HG03439 (cell line): ENCODE measurements around the gene MARCHF3.
"Not testable (repeated sequence)": the region's sequence is repeated elsewhere in the genome, so short reads cannot be mapped to it uniquely, and the experiment has no call there.

Experiments used
- ATAC-seq: cut with Tn5 transposase; IDR thresholded peaks from one replicate; pipeline ENCODE4 v1.9.1; 2021; ENCODE audit warnings: mild to moderate bottlenecking, moderate library complexity; ENCODE audit not compliant: unreplicated experiment

The MARCHF3 gene

DNA sequence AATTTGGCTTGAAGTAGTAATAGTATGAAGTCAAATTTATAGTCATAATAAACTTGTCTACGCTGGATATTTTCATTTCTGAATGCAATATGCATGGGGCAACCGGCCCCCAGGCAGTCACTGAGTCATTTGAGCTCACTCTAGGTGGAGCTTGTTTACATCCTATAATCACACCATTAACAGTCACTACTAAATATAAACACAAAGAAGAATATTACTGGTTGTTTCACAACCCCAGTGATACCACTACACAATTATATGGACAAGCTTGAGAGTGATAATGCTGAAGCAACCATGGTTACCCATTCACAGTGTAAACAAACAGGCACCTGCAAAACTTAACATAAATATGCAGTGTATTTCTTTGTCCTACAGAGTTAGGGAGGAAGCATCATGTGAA is 68.7 kb downstream of the MARCHF3 start:
- ATAC-seq = peak; percentile 72

- no peak for ATAC-seq
Measured at GRCh38 chr5:126961128-126961527, 69.2 kb downstream of the MARCHF3 start.

DNA sequence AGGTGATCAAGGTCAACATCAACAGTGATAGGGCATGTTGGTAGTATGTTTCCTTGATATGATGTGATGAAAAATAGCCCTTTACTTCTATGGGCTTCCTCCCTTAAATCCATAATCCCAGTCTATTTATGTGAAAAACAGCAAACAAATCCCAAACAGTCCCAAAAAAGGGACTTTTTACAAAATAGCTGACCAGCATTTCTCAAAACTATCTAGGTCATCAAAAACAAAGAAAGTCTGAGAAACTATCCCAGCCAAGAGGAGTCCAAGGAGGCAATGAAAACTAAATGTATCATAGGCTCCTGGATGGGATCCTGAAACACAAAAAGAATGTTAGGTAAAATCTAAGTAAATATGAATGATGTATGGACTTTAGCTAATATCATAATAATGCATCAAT is 71.2 kb downstream of the MARCHF3 start:
- ATAC-seq = no peak

DNA sequence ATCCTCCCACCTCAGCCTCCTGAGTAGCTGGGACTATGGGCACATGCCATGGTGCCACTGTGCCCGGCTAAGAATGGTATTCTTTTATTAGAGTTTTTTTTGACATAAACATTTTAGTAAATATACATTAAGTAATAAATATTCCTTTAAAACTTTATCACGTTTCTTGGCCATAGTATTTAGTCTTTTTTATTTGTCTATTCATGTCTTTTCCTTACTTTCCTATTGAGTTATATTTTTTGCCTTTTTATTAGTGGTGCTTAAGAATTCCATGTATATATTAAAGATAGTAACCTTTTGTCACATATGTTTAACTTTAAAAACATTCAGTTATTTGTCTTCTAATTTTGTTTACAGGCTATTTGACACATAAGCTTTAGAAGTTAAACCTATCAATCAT is 73.4 kb downstream of the MARCHF3 start:
- no peak for ATAC-seq

DNA sequence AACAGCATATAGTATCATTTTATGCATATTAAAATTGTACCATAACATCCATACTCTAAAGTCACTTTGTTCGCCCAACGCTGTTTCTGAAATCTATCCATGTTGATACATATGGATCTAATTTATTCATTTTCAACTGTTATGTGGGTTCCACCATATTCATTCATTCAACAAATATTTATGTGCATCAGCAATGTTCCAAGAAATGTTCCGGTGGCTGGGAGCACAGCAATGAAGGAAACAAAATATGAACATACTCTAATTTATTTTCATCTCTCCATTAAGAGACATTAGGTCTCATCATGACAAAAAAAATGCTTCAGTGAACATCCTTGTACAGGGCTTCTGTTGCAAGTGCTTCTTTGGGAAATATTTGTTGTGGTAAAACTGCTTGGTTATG is 75.4 kb downstream of the MARCHF3 start:
- no peak for ATAC-seq

DNA sequence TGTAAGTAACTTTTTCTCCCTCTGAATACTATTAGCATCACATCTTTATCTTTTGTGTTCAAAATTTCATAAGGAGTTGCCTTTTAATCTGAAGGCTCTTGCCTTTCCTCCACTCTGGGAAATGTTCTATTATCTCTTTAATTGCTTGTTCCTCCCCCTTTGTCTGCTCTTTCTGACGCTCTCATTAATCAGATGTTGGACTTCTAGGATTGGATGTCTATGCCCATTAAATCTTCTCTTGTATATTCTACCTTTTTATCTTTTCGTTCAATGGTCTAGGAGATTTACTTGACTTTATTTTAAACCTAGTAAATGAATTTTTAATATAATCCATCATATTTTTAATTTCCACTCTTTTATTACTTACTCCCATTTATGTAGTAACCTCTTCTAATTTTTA is 76.7 kb downstream of the MARCHF3 start:
- ATAC-seq = no peak

DNA sequence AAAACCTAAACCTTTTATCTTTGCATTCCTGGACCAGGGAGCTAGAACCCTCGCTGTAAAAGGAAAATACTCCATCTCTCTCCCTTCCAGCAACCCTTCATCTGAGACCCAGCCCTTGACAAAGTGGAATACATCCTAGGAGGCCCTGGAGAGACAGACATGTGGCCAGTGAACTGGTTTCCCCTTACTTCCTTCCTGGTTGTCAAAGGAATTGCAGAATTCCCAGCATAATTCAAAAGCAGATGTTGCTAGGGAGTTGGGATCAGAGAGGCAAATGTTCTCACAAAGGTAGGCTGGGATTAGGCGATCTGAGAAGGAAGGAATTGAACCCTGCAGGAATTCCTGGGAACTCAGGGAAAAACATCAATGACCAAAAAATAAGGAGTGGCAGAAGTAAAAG is 80.9 kb downstream of the MARCHF3 start:
- ATAC-seq = no peak

DNA sequence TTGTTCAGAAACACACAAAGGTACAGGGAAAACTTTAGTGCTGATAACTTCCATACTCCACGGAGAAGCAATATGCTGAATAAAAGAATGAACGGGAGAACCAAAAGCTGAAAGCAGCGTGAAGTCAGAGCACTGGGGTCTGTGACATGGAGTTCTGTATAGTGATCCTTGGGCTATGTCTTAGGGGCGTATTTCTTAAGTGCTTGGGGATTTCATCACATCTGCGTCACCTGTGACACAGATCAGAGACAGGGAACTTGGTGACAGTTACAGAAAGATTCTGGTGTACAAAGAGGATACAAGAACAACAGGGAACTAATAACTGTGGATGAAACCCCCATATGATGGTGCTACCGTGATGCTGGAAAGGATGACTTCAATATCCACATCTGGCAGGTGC is 81.9 kb downstream of the MARCHF3 start:
- ATAC-seq = no peak

GRCh38 chr5:126948011-126948355 is 82.4 kb downstream of the MARCHF3 start:
- no peak for ATAC-seq

- no peak for ATAC-seq
Measured at GRCh38 chr5:126947146-126948010, 83.0 kb downstream of the MARCHF3 start.

GRCh38 chr5:126942908-126943307 is 87.5 kb downstream of the MARCHF3 start:
- not testable (repeated sequence) for ATAC-seq

- ATAC-seq = no peak
Measured at GRCh38 chr5:126941403-126941802, 89.0 kb downstream of the MARCHF3 start.

DNA sequence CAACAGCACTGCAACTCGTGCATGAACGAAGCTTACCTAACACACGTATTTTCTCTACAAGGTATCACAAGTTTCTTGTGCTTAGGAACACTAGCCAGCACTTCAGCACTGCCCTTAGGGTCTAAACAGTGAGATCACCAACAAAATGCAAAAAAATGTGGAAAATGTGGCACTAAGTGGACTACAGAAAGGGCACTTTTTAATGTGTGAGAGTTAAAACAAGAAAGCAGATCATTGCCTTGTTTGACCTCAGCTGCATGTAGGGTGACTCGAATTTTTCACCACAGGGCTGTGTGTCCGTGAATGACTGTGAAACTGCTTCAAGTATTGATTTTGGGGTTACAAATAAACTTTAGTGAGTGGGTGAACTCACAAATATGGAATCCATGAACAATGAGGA is 90.5 kb downstream of the MARCHF3 start:
- no peak for ATAC-seq

GRCh38 chr5:126938466-126938865 is 91.9 kb downstream of the MARCHF3 start:
- ATAC-seq = no peak

- ATAC-seq = no peak
Measured at GRCh38 chr5:126937771-126938170, 92.6 kb downstream of the MARCHF3 start.

- no peak for ATAC-seq
Measured at GRCh38 chr5:126936775-126937418, 93.5 kb downstream of the MARCHF3 start.

DNA sequence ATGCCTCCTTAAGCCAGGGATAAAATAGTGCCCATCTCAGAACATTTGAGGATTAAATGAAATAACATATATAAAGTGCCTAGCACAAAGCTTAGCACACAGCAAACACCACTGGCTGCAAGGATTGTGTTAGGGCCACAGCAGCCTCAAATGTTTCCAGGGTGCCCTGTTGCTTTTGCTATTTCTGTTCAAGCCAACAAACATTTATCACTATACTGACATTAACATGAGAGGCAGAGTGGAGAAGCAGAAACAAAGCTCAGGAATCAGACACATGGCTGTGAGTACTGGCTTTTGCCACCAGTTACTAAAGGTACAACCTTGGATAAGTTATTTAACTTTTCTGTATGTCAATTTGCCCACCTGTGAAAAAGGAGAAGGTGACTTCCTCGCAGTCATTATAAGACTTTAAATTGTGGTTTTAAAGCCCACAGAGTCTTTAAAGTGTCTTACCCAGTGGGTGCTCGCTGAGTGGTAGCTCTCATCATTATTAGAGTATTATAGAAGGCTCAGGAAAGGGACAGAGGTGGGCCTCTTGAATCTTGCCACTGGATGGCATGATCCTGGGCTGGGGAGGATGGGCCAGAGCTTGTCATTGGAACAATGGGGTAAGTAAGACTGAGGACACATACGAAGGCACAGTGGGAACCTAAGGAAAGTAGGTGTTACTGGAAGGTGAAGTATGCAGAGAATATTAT is 98.2 kb downstream of the MARCHF3 start:
- no peak for ATAC-seq

- ATAC-seq = no peak
Measured at GRCh38 chr5:126928041-126928440, 102.3 kb downstream of the MARCHF3 start.

- ATAC-seq = no peak
Measured at GRCh38 chr5:126927429-126927828, 102.9 kb downstream of the MARCHF3 start.

GRCh38 chr5:126926187-126926586 is 104.2 kb downstream of the MARCHF3 start:
- no peak for ATAC-seq

DNA sequence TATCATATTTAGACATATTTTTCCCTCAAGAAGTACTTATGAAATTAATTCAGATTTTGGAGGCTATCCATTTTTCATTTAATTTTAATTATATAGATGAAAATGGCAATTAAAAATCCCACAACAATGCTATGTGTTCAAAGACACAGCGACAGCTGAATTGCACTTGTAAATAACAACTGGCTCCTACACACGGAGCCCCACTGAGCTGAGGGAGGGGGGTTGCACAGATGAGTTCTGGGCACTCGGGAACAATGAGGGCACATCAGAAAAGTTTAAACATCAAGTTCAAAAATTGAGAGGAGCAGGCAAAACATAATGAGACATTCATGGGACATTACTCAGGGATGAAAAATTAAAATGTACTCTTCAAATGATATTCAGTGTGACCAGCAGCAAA is 104.9 kb downstream of the MARCHF3 start:
- ATAC-seq = no peak
